ENCODE results near the gene MTR.

MTR gene

DNA sequence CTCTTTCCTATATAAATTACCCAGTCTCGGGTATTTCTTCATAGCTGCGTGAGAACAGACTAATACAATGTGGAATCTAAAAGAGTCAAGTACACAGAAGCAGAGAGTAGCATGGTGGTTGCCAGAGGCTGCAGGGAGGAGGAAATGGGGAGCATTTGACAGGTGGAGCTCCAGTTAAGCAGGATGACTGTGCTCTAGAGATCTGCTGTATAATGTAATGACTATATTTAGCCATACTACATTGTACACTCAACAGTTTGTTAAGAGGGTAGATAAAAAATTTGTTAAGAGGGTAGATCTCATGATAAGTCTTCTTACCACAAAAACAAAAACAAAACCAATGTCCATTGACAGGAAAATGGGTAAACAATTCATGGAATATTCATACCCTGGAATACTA is 127.1 kb downstream of the MTR start:
- Histone ChIP-seq H3K4me3 (no peak overlapping the region), H3K27ac (no peak overlapping the region)
- TF ChIP-seq, protein P1, sequence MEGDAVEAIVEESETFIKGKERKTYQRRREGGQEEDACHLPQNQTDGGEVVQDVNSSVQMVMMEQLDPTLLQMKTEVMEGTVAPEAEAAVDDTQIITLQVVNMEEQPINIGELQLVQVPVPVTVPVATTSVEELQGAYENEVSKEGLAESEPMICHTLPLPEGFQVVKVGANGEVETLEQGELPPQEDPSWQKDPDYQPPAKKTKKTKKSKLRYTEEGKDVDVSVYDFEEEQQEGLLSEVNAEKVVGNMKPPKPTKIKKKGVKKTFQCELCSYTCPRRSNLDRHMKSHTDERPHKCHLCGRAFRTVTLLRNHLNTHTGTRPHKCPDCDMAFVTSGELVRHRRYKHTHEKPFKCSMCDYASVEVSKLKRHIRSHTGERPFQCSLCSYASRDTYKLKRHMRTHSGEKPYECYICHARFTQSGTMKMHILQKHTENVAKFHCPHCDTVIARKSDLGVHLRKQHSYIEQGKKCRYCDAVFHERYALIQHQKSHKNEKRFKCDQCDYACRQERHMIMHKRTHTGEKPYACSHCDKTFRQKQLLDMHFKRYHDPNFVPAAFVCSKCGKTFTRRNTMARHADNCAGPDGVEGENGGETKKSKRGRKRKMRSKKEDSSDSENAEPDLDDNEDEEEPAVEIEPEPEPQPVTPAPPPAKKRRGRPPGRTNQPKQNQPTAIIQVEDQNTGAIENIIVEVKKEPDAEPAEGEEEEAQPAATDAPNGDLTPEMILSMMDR (IDR thresholded peaks at IDR 0.05) = no peak
- no peak for DNase-seq (ENCODE audit: low spot score)

DNA sequence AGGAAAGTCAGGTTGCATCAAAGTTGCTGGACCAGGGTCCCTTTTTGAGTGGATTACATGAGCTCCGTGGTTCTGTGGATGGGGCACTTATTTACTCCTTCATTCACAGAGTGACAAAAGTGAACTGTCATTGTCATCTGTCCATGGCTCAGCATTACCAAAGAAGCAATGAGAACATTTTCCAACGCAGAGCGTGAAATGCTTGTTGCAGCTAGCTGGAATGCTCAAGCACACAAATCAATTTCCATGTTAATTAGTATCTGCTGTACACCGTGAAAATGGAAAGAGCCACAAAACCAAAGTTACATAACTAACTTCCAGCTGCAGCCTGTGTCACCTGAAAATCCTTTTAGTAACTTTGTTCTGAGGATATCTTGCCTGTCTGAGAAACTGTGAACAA is 130.3 kb downstream of the MTR start:
- no peak for DNase-seq (ENCODE audit: low spot score)

DNA sequence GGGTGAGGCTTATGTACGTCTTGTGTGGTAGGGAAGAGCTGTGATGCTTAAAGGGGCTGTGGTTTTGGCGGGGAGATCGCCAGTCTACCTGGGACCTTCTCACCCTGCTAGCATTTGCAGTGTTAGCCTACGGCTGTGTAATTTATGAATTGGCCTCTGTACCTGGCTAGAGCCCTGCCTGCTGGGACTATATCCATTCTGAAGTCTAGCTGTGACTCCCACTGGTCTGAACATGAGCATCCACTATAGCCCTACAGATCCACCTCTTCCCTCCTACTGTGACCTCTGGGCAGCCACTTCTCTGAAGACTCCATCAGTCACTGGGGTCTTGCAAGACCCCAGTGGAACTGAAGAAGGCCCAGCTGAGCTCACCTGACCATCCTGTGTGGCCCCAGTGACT is 135.4 kb downstream of the MTR start:
- DNase-seq (ENCODE audit: low spot score) = no peak
- no peak overlapping the region for H3K4me3 ChIP-seq
- H3K27ac ChIP-seq = no peak overlapping the region
- TF ChIP-seq, protein P1 (IDR thresholded peaks at IDR 0.05) = no peak

More for the DNA sequence above, 130.3 kb downstream of the MTR start:
- TF ChIP-seq, protein P1 (IDR thresholded peaks at IDR 0.05) = no peak
- Histone ChIP-seq H3K27ac (no peak overlapping the region), H3K4me3 (no peak overlapping the region)

DNA sequence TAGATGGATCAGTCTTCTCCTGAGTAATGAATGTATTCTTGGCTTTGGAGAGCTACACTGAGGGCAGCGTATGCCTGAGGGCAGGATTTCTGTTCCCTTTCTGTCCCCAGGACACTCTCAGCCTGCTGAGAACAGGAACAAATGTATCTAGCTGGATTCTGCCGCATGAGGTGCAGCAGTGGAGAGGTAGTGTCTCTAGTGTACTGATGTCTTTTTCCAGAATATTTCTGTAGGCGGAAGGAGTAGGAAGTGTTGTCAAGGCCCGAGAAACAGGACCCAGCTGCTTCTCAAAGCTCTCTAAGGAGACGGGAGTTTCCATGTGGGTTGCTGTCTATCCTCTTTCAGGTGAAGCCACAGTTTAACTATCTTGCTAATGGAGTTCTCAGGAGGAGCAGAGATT is 143.7 kb downstream of the MTR start:
- TF ChIP-seq, protein P1 (IDR thresholded peaks at IDR 0.05) = no peak
- no peak for DNase-seq (ENCODE audit: low spot score)
- H3K27ac ChIP-seq = no peak overlapping the region
- H3K4me3 ChIP-seq = no peak overlapping the region

DNA sequence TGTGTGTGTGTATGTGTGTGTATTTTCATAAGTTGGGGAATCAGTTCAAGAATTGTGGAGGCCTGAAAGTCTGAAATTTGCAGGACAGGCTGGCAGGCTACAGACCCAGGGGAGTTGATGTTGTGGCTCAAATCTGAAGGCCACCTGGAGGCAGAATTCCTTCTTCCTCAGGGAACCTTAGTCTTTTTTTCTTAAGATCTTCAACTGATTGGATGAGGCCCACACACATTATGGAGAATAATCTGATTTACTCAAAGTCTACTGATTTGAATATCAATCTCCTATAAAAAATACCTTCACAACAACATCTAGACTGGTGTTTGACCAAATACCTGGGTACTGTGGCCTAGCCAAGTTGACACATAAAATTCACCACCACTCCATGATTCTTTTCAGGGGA is 147.3 kb downstream of the MTR start:
- TF ChIP-seq, protein P1 (IDR thresholded peaks at IDR 0.05) = no peak
- no peak overlapping the region for H3K4me3 ChIP-seq
- no peak overlapping the region for H3K27ac ChIP-seq
- no peak for DNase-seq (ENCODE audit: low spot score)

DNA sequence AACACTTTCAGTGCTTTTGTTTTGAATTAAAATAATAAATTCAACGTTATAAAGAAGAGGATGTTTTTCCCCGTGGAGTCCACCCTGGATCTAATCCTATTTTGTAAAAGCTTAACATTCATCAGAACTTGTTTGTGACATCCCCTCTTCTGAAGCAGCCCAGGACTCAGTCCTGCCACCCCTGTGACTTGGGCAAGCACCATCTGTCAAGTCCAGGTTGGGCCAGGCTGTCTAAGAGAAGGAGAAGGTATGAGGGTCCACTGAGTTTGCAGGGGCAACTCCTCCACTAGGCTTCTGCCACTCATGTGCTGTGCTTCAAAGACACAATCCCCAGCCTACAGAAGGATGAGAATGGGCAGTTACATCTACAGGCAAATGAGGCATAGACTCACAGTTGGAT is 149.5 kb downstream of the MTR start:
- no peak for DNase-seq (ENCODE audit: low spot score)
- no peak overlapping the region for H3K27ac ChIP-seq
- TF ChIP-seq, protein P1 (IDR thresholded peaks at IDR 0.05) = no peak
- H3K4me3 ChIP-seq = no peak overlapping the region

DNA sequence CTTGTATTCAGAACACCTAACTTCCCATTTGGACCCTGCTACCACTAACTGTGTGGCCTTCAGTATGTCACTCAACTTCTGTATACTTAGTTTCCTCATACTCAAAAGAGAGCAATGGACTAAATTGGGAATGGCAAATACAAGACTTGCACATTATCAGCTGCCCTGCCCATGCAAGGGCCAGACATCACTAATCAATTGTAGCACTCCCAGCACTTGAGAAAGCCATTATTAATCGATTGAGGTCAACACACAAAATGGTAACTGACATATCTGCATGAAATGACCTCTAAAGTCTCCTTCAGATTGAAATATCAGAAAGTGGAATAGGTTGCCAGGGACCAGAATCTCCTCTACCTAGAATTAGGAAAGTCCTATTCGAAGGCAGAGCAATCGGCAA is 149.9 kb downstream of the MTR start:
- TF ChIP-seq, protein P1 (IDR thresholded peaks at IDR 0.05) = no peak
- no peak overlapping the region for H3K4me3 ChIP-seq

More for the DNA sequence above, 149.9 kb downstream of the MTR start:
- DNase-seq (ENCODE audit: low spot score) = no peak
- no peak overlapping the region for H3K27ac ChIP-seq
